ENCODE data around the gene TMEM120B.
"Not testable (repeated sequence)": the region's sequence is repeated elsewhere in the genome, so short reads cannot be mapped to it uniquely, and the experiment has no call there.

TMEM120B gene

DNA sequence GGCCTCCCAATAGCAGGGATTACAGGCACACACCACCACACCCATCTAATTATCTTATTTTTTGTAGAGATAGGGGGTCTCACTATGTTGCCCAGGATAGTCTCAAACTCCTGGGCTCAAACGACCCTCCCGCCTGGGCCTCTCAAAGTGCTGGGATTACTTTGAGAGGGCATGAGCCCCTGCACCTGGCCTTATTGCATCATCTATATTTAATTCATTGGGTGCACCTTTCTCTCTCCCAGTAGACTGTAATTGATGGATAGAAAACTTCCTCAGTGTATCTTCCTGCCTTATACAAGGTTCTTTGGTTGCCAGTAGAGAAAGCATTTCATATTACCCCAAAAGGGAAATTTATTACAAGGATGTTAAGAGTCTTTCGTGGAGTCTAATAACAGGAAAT lies 34.2 kb upstream of the TMEM120B start:
- no peak for TF ChIP-seq CTCF (IDR thresholded peaks at IDR 0.05; ENCODE audit: low read depth, low read length)
- DNase-seq (ENCODE audit: extremely low read depth, low read depth) = no peak

DNA sequence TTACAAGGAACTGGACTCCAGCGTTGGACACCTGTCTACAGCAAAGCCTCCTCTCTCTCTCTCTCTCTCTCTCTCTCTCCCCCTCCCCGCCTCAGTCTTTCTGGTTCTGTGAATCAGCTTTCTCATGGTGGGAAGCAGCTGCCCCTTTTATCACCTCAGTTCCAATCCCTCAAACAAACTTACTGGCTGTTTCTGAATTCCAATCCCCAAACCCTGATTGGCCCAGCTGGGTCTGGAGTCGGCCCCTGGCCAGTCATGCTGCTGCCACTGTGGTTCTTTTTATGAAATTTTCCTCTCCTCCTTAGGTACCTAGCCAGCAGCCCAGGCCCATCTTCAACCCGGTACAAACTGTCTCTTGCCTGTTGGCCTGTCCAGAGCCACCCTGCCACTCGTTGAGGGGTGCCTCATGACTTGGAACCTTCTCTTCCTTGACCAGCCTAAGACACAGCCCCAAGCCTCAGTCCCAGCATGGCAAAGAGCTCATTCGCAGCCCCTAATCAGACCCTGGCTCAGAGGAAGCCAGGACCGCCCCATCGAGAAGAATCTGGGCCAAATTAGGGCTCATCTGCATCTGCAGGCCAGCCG lies 33.7 kb upstream of the TMEM120B start:
- no peak for TF ChIP-seq CTCF (IDR thresholded peaks at IDR 0.05; ENCODE audit: low read depth, low read length)
- no peak for DNase-seq (ENCODE audit: extremely low read depth, low read depth)

GRCh38 chr12:121679661-121680197 lies 32.8 kb upstream of the TMEM120B start:
- DNase-seq (ENCODE audit: extremely low read depth, low read depth) = not testable (repeated sequence)

GRCh38 chr12:121688966-121689365 lies 23.6 kb upstream of the TMEM120B start:
- no peak for TF ChIP-seq CTCF (IDR thresholded peaks at IDR 0.05; ENCODE audit: low read depth, low read length)
- DNase-seq (ENCODE audit: extremely low read depth, low read depth) = no peak

DNA sequence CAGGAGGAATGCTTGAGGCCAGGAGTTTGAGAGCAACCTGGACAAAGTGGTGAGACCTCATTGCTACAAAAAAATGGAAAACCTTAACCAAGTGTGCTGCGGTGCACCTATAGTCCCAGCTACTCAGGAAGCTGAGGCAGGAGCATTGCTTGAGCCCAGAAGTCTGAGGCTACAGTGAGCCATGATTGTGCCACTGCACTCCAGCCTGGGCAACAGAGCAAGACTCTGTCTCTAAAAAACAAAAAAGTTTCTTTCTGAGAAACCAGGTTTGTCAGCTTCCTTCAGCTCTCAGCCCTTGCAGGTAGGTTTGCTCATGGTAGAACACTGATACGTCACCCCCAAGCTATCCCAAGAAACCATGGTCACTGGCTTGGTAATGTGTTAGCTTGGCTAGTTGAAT lies 23.1 kb upstream of the TMEM120B start:
- DNase-seq (ENCODE audit: extremely low read depth, low read depth) = no peak
- no peak for TF ChIP-seq CTCF (IDR thresholded peaks at IDR 0.05; ENCODE audit: low read depth, low read length)

- DNase-seq (ENCODE audit: extremely low read depth, low read depth) = not testable (repeated sequence)
Observed at GRCh38 chr12:121692744-121693143, 19.8 kb upstream of the TMEM120B start.

DNA sequence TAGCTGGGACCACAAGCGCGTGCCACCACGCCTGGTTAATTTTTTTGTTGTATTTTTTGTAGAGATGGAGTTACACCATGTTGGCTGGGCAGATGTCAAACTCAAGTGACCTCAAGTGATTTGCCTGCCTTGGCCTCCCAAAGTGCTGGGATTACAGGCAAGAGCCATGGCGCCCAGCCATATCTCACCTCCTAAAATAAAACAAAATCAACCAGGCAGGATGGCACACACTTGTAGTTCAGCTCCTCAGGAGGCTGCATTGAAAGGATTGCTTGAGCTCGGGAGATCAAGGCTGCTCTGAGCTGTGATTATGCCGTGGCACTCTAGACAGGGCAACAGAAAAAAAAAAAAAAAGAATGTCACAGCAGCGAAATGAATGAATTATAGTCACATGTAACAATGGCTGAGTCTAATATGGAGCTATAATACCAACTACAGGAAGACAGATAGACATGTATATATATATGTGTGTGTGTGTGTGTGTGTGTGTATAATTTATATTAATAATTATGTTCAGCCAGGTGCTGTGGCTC lies 19.3 kb upstream of the TMEM120B start:
- TF ChIP-seq CTCF (IDR thresholded peaks at IDR 0.05; ENCODE audit: low read depth, low read length) = no peak
- DNase-seq (ENCODE audit: extremely low read depth, low read depth) = no peak

- peak; percentile 30 for TF ChIP-seq CTCF (IDR thresholded peaks at IDR 0.05; ENCODE audit: low read depth, low read length)
- no peak for DNase-seq (ENCODE audit: extremely low read depth, low read depth)
Observed at GRCh38 chr12:121697093-121697698, 15.4 kb upstream of the TMEM120B start.

DNA sequence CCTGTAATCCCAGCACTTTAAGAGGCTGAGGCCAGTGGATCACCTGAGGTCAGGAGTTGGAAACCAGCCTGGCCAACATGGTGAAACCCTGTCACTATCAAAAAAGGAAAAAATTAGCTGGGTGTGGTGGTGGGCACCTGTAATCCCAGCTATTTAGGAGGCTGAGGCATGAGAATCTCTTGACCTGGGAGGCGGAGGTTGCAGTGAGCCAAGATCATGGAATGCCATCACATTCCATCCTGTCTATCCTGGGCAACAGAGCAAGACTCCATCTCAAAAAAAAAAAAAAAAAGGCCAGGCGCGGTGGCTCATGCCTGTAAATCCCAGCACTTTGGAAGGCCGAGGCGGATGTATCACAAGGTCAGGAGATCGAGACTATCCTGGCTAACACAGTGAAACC lies 14.7 kb upstream of the TMEM120B start:
- not testable (repeated sequence) for DNase-seq (ENCODE audit: extremely low read depth, low read depth)

All from AG09319 (cell line).